ENCODE measurements around the gene GALNT14.
"Not testable (repeated sequence)": the region's sequence is repeated elsewhere in the genome, so short reads cannot be mapped to it uniquely, and the experiment has no call there.

The GALNT14 gene, protein sequence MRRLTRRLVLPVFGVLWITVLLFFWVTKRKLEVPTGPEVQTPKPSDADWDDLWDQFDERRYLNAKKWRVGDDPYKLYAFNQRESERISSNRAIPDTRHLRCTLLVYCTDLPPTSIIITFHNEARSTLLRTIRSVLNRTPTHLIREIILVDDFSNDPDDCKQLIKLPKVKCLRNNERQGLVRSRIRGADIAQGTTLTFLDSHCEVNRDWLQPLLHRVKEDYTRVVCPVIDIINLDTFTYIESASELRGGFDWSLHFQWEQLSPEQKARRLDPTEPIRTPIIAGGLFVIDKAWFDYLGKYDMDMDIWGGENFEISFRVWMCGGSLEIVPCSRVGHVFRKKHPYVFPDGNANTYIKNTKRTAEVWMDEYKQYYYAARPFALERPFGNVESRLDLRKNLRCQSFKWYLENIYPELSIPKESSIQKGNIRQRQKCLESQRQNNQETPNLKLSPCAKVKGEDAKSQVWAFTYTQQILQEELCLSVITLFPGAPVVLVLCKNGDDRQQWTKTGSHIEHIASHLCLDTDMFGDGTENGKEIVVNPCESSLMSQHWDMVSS

DNA sequence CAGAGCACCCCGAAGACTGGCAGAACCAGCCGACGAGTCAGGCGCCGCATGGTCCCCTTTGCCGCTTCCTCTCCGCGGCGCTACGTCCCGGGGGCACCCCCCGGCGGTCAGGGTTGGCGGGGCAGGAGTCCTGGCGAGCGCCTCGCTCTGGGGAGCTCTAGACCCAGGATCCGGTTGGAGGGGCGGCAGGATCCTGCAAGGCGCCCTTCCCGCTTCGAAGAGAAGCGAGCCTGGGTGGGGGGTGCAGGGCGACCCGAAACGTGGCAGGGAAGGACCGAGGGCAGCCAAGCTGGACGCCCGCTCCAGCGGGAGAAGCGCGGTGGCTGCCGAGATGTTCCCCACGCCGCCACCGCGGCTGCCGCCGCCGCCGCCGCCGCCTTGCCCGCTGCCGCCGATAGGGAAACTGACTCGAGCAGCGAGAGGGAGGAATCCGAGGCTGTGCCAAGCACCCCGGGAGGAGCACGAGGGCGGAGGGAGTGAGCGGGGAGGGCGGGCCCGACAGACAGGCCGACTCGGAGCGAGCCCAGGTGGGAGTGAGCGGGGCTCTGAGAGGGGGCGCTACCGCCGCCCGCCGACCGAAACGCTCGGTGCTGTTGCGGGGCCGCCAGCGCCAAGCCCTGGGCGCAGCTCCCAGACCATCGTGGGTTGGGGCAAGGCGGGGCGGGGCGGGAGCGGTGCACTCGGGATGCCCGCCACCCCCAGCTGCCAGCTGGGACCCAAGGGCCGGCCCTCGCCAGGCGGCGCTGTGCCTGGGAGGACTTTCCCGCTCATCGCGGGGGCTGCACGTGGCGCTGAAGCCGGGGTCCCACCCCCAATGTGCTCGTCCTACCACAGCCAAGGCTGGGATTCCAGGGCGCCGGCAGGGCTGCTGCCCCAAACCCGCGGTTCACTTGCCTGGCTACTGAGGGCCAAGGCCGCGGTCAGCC is at the start of gene GALNT14:
Gene GALNT14, minus strand, starts transcription at position 404 of the 926 bp plus-strand sequence. Its CDS starts 354 bp downstream, at position 50.
- peak; percentile 69 for DNase-seq

- no peak for DNase-seq
These were observed 48.9 kb upstream of the GALNT14 start for GRCh38 chr2:31187166-31187565.

DNA sequence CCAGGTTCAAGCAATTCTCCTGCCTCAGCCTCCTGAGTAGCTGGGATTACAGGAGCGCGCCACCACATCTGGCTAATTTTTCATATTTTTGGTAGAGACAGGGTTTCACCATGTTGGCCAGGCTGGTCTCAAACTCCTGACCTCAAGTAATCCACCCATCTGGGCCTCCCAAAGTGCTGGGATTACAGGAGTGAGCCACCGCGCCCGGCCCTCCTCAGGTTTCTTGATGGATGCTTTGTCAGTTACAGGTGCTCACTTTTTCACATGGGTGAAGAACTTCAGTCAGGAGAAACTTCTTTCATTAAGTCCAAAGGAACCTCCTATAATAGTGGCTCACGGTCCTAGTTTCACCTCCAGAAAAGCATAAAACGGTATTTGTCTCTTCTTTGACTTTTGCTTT is 45.7 kb upstream of the GALNT14 start:
- DNase-seq, result not testable (repeated sequence)

GRCh38 chr2:31176742-31177141 is 38.5 kb upstream of the GALNT14 start:
- DNase-seq, result no peak

GRCh38 chr2:31171142-31171541 is 32.9 kb upstream of the GALNT14 start:
- no peak for DNase-seq

GRCh38 chr2:31170071-31170698 is 31.9 kb upstream of the GALNT14 start:
- peak; percentile 65 for DNase-seq

DNA sequence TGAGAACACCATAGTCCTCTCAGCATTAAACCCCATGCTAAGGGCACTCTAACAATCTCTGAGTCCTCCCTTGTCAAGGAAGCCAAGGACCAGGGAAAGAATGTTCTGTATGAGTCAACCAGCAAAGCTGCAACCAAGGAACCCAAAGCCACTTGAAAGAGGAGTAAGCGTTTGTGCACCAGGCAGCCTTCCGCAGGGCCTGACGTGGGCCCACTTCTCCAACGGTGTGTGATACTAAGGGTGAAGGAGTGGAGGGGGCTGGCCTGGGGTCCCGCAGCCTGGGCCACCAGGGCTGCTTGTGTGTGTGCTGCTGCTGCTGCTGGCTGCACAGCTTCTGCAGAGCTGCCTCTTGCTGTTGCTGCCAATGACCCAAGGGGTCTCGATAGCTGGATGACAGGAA is 30.1 kb upstream of the GALNT14 start:
- DNase-seq, result no peak

GRCh38 chr2:31166925-31167324 is 28.7 kb upstream of the GALNT14 start:
- DNase-seq, result no peak

DNA sequence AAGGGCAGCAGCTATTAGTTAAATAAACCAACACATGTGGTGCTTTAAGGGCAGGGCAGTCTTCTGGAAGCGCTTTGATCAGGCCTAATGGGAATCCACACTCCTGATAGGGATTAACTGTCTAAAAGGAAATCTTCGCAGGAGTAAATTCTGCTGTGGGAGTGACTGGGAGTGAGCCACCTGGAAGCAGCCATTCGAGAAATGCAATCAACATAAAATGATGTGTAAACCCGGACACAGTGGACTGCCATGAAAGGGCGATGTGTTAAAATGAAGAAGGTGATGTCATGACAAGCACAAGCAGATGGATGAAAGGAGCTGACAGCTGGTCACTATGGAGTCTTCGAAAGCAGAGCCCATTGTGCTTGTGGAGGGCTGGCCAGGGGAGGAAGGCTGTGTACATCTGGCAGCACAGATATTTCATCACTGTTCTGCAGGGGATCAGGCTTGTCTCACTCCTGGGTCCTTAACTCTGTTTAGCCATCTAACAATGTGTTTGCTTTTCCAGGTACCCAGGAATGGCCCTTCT is 24.8 kb upstream of the GALNT14 start:
- no peak for DNase-seq

GRCh38 chr2:31161637-31162036 is 23.4 kb upstream of the GALNT14 start:
- DNase-seq, result no peak

DNA sequence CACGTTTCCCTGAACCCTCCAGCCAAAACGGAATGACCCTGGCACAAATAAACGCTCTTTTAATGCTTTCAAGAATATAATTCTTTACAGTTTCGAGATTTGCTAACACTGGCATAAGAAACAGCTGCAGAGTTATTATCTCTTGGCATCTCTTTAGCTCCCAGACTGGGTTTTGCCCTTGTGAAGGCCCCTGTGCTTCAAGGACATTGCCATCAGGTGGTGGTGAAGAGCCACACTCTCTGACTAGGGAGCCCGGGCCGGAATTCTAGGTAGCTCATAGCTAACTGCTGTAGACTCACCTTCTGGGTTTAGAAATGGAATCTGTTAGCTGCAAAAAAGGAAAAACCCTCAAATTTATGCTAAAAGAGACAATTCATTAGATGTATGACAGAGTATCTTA is 13.3 kb upstream of the GALNT14 start:
- DNase-seq, result no peak

- DNase-seq, result no peak
These were observed 12.0 kb upstream of the GALNT14 start for GRCh38 chr2:31150120-31150670.

DNA sequence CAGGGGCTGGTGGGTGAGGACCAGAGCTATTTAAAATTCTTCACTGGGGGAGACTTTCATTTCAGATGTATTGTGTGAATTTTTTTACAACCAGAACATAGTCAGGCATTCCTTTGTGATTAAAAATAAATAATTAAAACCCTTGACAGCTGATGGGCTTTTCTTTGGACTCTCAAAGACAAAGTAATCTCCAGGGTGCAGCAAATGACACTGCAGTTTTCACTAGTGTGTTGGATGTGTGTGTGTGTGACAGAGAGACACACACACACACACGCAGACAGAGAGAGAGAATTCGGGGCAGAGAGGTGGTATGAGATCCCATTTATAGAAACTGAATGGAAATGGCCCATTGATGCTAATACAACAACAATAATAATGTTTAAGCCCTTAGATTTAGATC is 10.3 kb upstream of the GALNT14 start:
- DNase-seq, result no peak

DNA sequence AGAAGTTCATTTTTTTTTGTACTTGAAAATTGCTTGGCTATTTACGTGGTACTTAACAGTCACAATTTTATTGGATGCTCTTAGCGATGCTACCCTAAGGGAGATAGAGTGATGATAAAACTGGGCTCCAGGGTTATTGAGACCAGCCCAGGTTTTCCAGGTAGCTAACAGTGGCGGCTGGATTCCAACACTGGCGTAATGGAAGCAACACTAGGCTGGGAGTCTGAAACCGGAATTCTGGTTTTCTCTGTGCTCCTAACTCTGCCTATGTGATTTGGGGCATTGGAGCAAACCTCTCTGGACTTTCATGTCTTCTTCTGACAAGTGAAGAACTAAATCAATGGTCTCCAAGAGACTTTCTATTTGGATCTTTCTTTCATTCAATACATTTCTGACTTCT is 9.4 kb upstream of the GALNT14 start:
- DNase-seq, result no peak

DNA sequence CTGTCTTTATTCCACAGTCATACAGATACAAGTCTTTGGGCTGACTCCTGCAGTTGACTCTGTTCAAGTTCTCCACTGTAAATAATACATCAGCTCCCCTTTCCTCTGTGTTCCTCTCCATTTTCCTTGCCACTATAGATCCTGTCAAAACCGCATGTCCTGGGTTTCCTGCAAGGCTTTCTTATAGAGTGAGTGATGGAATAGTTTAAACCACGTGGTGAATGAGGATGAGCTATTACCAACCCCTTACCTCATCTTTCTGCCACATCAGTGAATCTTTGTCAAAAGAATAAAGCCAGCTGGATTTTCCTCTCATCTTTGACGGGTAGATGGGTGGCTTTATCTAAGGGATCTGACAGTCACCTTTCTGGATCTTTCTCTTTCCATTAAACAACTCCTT is 3.9 kb upstream of the GALNT14 start:
- DNase-seq, result no peak

DNA sequence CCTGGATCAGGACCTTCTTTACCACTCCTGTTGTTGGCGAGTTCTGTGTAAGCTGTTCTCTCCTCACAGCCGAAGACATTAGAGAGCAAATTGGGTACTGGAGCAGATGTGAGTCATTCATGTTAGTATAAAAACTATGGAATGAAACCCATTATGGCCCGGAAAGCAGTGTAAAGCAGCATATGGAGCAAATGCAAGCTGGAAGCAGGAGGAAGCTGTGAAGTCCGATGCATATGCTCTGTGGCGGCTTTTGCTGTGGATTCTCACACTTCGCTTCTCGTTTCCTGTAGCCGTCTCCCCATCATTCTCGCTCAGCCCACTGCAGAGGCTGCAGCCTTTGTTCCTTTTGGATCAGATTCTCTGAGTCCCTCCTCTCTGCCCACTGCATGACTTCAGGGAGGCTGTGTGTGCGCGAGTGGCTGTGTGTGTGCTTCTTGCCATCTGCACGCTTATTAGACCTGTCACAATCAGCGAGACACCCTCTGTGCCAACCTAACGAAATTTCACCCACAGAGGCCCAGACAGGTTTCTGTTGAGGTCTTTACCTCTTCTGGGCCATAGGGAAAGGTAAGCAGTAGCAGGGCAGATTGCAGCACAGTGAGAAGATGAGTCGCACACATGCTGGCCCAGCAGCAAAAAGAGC is 3.3 kb upstream of the GALNT14 start:
- no peak for DNase-seq

DNA sequence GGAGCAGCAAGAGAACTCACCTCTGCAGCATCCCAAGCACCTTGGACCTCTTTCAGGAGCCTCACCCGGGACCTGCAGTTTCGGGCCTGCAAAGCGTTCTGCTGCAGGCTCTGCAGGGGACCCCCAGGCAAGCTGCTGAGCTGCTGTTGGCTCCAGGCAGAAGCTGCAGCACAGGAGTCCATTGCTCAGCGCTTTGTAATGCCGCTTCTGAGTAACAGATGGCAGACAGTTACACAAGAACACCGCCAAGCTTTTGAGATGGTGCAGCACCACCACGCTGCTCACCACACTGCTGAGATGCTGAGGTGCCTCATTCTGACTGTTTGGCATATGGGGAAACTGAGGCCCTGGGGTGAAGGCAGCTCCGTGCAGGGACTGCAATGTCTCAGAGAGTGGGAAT is 1.9 kb upstream of the GALNT14 start:
- DNase-seq, result no peak

GRCh38 chr2:31139671-31140070 is 1.4 kb upstream of the GALNT14 start:
- DNase-seq, result no peak

DNA sequence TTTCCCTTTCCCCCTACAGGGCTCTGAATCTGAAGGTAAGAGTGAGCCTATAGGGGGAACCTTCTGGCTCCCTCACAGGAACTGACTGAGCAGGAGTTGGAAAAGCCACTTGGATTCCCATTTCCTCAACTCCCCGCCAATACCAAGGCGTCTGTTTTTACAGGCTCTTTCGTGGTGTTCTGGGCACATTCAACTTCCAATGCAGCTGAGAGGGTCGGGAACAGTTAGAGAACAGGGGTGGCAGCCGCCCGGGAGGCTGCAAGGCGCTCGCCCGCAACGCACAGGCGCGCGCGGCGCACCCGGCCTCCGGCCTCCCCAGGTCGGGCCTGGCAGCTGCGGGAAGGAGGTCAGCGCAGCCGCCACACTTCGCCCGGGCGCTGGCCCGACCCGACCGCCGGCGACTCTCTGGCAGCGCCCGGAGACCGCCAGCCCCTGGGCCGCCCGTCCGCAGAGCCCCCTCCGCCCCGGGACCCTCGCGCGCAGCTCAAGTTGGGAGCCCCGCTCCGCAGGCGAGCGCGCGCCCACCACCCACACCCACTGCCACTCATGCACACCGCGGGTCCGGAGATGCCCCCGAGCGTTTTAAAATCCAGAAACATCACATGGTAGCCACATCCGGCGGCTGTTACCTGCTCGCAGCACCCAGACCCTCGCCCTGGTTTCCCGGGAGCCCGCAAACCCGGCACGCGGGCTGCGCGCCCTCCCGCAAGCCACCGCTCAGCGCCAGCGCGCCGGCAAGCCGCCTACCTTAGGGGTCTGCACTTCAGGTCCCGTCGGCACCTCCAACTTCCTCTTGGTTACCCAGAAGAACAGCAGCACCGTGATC is 816 bp downstream of the GALNT14 start:
- no peak for DNase-seq

DNA sequence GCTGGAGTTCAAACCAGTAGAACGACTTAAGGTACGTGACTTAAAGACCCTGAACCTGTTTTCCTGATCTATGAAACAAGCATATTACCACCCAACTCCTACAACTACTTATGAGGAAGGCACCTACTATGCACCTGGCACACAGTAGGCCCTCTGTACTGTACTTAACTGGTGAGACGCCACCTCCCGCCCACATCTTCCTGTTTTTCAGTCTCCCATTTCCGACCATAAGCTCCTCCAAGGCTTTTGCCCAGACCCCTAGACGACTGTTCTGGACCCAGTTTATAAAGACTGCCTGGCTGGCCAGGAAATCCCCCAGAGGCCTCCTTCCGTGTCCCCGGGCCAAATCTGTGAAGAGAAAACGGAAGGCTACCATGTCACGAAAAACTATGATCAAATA is 1.5 kb downstream of the GALNT14 start:
- DNase-seq, result no peak

GRCh38 chr2:31136000-31136399 is 2.2 kb downstream of the GALNT14 start:
- DNase-seq, result no peak
